ENCODE data around the gene MT1X. TPM values are rescaled to one million over a fixed set of nuclear protein-coding genes. Genes with fewer than 3 reads are reported as not detected.
"Not testable (repeated sequence)": the region's sequence is repeated elsewhere in the genome, so short reads cannot be mapped to it uniquely, and the experiment has no call there.

MT1X gene
- total RNA-seq, 1 donor from 2014 or later = 7.1 TPM

- no peak for TF ChIP-seq CTCF (IDR thresholded peaks at IDR 0.05; ENCODE audit: unreplicated experiment)
- no peak for DNase-seq (ENCODE audit: low spot score in 2 of 2, unreplicated experiment in 2 of 2)
Measured at GRCh38 chr16:56657555-56658326, 24.5 kb upstream of the MT1X start, which contains the start of gene MT1F. TSS of gene MT1F (plus strand) at chr16:56657959. CDS start at chr16:56658059, 100 bp downstream.

GRCh38 chr16:56658327-56658875 lies 23.9 kb upstream of the MT1X start:
- no peak for TF ChIP-seq CTCF (IDR thresholded peaks at IDR 0.05; ENCODE audit: unreplicated experiment)
- Mint-ChIP-seq H3K9me3 (no peaks in the 10 kb centered on the region), H3K4me1 (peaks cover 12% of the 10 kb centered on the region), H3K4me3 (peak overlapping the region; percentile 79), H3K36me3 (no peaks in the 10 kb centered on the region), H3K27me3 (ENCODE audit: low read depth) (peaks cover 90% of the 10 kb centered on the region), H3K27ac (no peak overlapping the region)
- no peak for DNase-seq (ENCODE audit: low spot score in 2 of 2, unreplicated experiment in 2 of 2)

More at GRCh38 chr16:56657555-56658326, 24.5 kb upstream of the MT1X start, which contains the start of gene MT1F:
- H3K4me1 Mint-ChIP-seq = peaks cover 10% of the 10 kb centered on the region
- H3K27me3 Mint-ChIP-seq (ENCODE audit: low read depth) = peaks cover 90% of the 10 kb centered on the region
- H3K27ac Mint-ChIP-seq = no peak within 1 kb of the TSS
- peak within 1 kb of the TSS; percentile 79 for H3K4me3 Mint-ChIP-seq
- H3K9me3 Mint-ChIP-seq = no peaks in the 10 kb centered on the region
- no peaks in the 10 kb centered on the region for H3K36me3 Mint-ChIP-seq

- H3K27ac Mint-ChIP-seq = no peak overlapping the region
- peak overlapping the region; percentile 59 for H3K4me3 Mint-ChIP-seq
- H3K27me3 Mint-ChIP-seq (ENCODE audit: low read depth) = peaks cover 99% of the 10 kb centered on the region
- no peak for DNase-seq (ENCODE audit: low spot score in 2 of 2, unreplicated experiment in 2 of 2)
- peaks cover 13% of the 10 kb centered on the region for H3K4me1 Mint-ChIP-seq
- H3K36me3 Mint-ChIP-seq = no peaks in the 10 kb centered on the region
- TF ChIP-seq CTCF (IDR thresholded peaks at IDR 0.05; ENCODE audit: unreplicated experiment) = no peak
- no peaks in the 10 kb centered on the region for H3K9me3 Mint-ChIP-seq
Measured at GRCh38 chr16:56662357-56663354, 19.6 kb upstream of the MT1X start.

- Mint-ChIP-seq H3K9me3 (no peaks in the 10 kb centered on the region), H3K36me3 (no peaks in the 10 kb centered on the region), H3K27ac (no peak overlapping the region), H3K27me3 (ENCODE audit: low read depth) (peaks cover 98% of the 10 kb centered on the region), H3K4me1 (peaks cover 8% of the 10 kb centered on the region), H3K4me3 (no peak overlapping the region)
- no peak for DNase-seq (ENCODE audit: low spot score in 2 of 2, unreplicated experiment in 2 of 2)
- TF ChIP-seq CTCF (IDR thresholded peaks at IDR 0.05; ENCODE audit: unreplicated experiment) = no peak
Measured at GRCh38 chr16:56664506-56664905, 17.8 kb upstream of the MT1X start.

GRCh38 chr16:56665286-56666261 lies 16.7 kb upstream of the MT1X start:
- not testable (repeated sequence) for H3K4me3 Mint-ChIP-seq; H3K4me1 Mint-ChIP-seq; H3K27ac Mint-ChIP-seq; H3K9me3 Mint-ChIP-seq; DNase-seq (ENCODE audit: low spot score in 2 of 2, unreplicated experiment in 2 of 2); H3K36me3 Mint-ChIP-seq
- H3K27me3 Mint-ChIP-seq (ENCODE audit: low read depth) = peaks cover 98% of the 10 kb centered on the region

Data from mesothelial cell of epicardium (in vitro differentiated cells).